MM.1S (cell line): Measurements from ENCODE around the gene SSNA1.
"Not testable (repeated sequence)": the region's sequence is repeated elsewhere in the genome, so short reads cannot be mapped to it uniquely, and the experiment has no call there.

Experiments used
- DNase-seq: peaks from one replicate; pipeline ENCODE4 v3.0.0-alpha.2; 2015
- H2AFZ ChIP-seq: fragments of 300-600 bp; sonication (generic); 2 replicates; pipeline ENCODE4 v1.6.0; 2016; ENCODE audit warnings: antibody characterized with exemption, low read length
- H3F3A ChIP-seq: fragments of 300-600 bp; sonication (generic); 2 replicates; pipeline ENCODE4 v1.6.1; 2016; ENCODE audit warnings: mild to moderate bottlenecking, antibody characterized with exemption, low read length, moderate library complexity, mixed read lengths; ENCODE audit not compliant: insufficient read depth
- H3K27ac ChIP-seq: fragments of 300-600 bp; sonication (generic); 2 replicates; pipeline ENCODE4 v1.5.1; 2016; ENCODE audit warnings: mild to moderate bottlenecking, low read length
- H3K27me3 ChIP-seq: fragments of 300-600 bp; sonication (generic); replicated peaks from 2 replicates; pipeline ENCODE4 v1.6.0; 2016; ENCODE audit warnings: low read length; ENCODE audit not compliant: insufficient read depth
- H3K36me3 ChIP-seq: fragments of 300-600 bp; sonication (generic); replicated peaks from 2 replicates; pipeline ENCODE4 v1.6.1; 2016; ENCODE audit warnings: mild to moderate bottlenecking, low read length, mixed read lengths; ENCODE audit not compliant: insufficient read depth
- H3K4me1 ChIP-seq: fragments of 300-600 bp; sonication (generic); 2 replicates; pipeline ENCODE4 v1.6.1; 2016; ENCODE audit warnings: low read length, mixed read lengths
- H3K4me2 ChIP-seq: fragments of 300-600 bp; sonication (generic); 2 replicates; pipeline ENCODE4 v1.6.0; 2016; ENCODE audit warnings: low read depth, low read length
- H3K4me3 ChIP-seq: fragments of 300-600 bp; sonication (generic); 2 replicates; pipeline ENCODE4 v1.5.1; 2016; ENCODE audit warnings: low read length, mixed read lengths
- H3K79me2 ChIP-seq: fragments of 300-600 bp; sonication (generic); 2 replicates; pipeline ENCODE4 v1.6.1; 2016; ENCODE audit warnings: mixed run types, low read length, mixed read lengths
- H3K9ac ChIP-seq: fragments of 300-600 bp; sonication (generic); 2 replicates; pipeline ENCODE4 v1.6.1; 2016; ENCODE audit warnings: low read length, mixed read lengths
- H3K9me2 ChIP-seq: fragments of 300-600 bp; sonication (generic); replicated peaks from 2 replicates; pipeline ENCODE4 v1.6.1; 2016; ENCODE audit warnings: mild to moderate bottlenecking, low read length, mixed read lengths; ENCODE audit not compliant: insufficient read depth
- H3K9me3 ChIP-seq: fragments of 300-600 bp; sonication (generic); replicated peaks from 2 replicates; pipeline ENCODE4 v1.6.1; 2016; ENCODE audit warnings: mild to moderate bottlenecking, low read length, mixed read lengths; ENCODE audit not compliant: insufficient read depth
- H4K20me1 ChIP-seq: fragments of 300-600 bp; sonication (generic); 2 replicates; pipeline ENCODE4 v1.6.1; 2016; ENCODE audit warnings: mild to moderate bottlenecking, low read length, moderate library complexity, mixed read lengths; ENCODE audit not compliant: insufficient read depth
- CTCF ChIP-seq: fragments of 300-600 bp; sonication (generic); IDR thresholded peaks from 2 replicates; pipeline ENCODE4 v1.5.1; 2016; ENCODE audit warnings: antibody characterized with exemption, low read length, mixed read lengths
- EZH2 ChIP-seq: fragments of 300-600 bp; sonication (generic); optimal IDR thresholded peaks from 2 replicates; pipeline ENCODE3; 2017; ENCODE audit warnings: low read depth, mild to moderate bottlenecking, antibody characterized with exemption, low read length, mixed read lengths
- EZH2phosphoT487 ChIP-seq: fragments of 300-600 bp; sonication (generic); IDR thresholded peaks from 2 replicates; pipeline ENCODE4 v1.6.1; 2018; ENCODE audit warnings: antibody characterized with exemption, low read length

Gene SSNA1

GRCh38 chr9:137236238-137236935 lies 47.9 kb downstream of the SSNA1 start:
- Histone ChIP-seq H3K9me3 (no peaks in the 10 kb centered on the region), H3K4me1 (peaks cover 9% of the 10 kb centered on the region; the same call in 1 of the 2 replicates), H4K20me1 (no peaks in the 10 kb centered on the region), H3K9me2 (no peaks in the 10 kb centered on the region), H3K36me3 (no peaks in the 10 kb centered on the region), H3K9ac (no peak overlapping the region; the same call in 1 of the 2 replicates), H3K79me2 (peaks cover 14% of the 10 kb centered on the region), H3F3A (peaks cover 9% of the 10 kb centered on the region; the same call in 1 of the 2 replicates), H3K4me3 (no peak overlapping the region; the same call in 1 of the 2 replicates), H2AFZ (no peak overlapping the region), H3K4me2 (peak overlapping the region; percentile 68), H3K27me3 (peaks cover 43% of the 10 kb centered on the region), H3K27ac (no peak overlapping the region)
- peak; percentile 83 for DNase-seq
- TF ChIP-seq EZH2phosphoT487 (no peak), EZH2 (no peak), CTCF (peak; percentile 98)

- DNase-seq: no peak
- Histone ChIP-seq H3K79me2 (peaks cover 18% of the 10 kb centered on the region), H3K9ac (no peak overlapping the region; the same call in 1 of the 2 replicates), H4K20me1 (peaks cover 2% of the 10 kb centered on the region), H2AFZ (no peak overlapping the region), H3K36me3 (no peaks in the 10 kb centered on the region; the same call in 1 of the 2 replicates), H3K4me3 (no peak overlapping the region; the same call in 1 of the 2 replicates), H3K4me1 (peaks cover 9% of the 10 kb centered on the region; the same call in 1 of the 2 replicates), H3K4me2 (peak overlapping the region; percentile 68), H3K9me2 (no peaks in the 10 kb centered on the region), H3K27ac (no peak overlapping the region), H3K9me3 (no peaks in the 10 kb centered on the region), H3F3A (peaks cover 9% of the 10 kb centered on the region; the same call in 1 of the 2 replicates), H3K27me3 (peaks cover 37% of the 10 kb centered on the region)
- TF ChIP-seq EZH2phosphoT487: no peak
- TF ChIP-seq CTCF: no peak
- TF ChIP-seq EZH2: no peak
Measured at GRCh38 chr9:137236936-137237421, 48.5 kb downstream of the SSNA1 start.

DNA sequence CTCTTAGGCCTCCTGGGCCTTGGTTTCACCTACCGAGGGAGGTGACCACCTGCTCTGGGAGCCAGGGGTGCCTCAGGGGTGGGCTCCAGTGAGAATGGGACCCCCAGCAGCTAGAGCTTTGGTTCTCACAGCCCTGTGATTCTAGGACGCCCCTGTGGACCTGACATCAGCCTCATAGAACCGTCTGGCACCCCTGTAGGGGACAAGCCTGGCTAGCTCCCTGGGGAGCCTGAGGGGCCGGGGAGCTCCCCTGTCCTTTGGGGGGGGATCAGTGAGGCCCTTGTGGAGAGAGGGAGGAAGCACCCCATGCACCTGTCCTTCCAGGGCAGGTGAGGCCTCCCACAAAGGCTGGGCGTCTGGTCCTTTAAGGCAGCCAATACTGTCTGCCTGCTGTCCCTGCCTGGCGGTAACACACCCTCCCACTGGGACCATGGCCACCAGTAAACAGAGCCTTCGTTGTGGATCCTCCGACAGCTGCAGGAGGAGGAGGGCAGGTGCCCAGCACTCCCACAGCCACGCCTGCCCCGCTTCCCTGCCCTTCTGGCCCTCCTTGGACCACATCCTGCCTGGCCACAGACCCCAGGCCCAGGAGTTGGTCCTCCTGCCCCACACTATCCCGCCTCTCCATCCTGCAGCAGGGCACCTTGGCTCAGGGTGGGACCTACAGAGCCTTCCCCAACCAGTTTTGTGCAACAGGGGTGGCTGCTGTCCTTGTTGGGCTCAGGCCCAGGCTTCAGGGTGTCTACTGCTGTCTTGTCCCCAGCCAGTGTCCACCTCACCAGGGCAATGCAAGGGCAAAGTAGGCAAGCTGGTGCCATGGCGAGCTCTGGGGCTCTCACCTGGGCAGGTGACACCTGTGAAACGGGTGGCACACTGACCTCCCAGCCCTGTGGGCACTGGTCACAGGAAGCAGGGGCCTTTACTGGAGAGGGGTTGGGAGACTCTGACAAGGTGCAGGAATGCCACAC lies 49.6 kb downstream of the SSNA1 start:
- Histone ChIP-seq H3K36me3 (no peaks in the 10 kb centered on the region; the same call in 1 of the 2 replicates), H3F3A (peaks cover 17% of the 10 kb centered on the region; the same call in 1 of the 2 replicates), H3K79me2 (peaks cover 29% of the 10 kb centered on the region), H3K4me2 (no peak overlapping the region), H3K9me3 (no peaks in the 10 kb centered on the region), H3K27ac (no peak overlapping the region), H2AFZ (no peak overlapping the region), H3K9ac (no peak overlapping the region), H3K9me2 (no peaks in the 10 kb centered on the region), H3K4me1 (peaks cover 19% of the 10 kb centered on the region; the same call in 1 of the 2 replicates), H3K4me3 (no peak overlapping the region), H4K20me1 (peaks cover 12% of the 10 kb centered on the region), H3K27me3 (peaks cover 27% of the 10 kb centered on the region)
- no peak for TF ChIP-seq EZH2
- TF ChIP-seq EZH2phosphoT487: no peak
- TF ChIP-seq CTCF: no peak
- DNase-seq: no peak

DNA sequence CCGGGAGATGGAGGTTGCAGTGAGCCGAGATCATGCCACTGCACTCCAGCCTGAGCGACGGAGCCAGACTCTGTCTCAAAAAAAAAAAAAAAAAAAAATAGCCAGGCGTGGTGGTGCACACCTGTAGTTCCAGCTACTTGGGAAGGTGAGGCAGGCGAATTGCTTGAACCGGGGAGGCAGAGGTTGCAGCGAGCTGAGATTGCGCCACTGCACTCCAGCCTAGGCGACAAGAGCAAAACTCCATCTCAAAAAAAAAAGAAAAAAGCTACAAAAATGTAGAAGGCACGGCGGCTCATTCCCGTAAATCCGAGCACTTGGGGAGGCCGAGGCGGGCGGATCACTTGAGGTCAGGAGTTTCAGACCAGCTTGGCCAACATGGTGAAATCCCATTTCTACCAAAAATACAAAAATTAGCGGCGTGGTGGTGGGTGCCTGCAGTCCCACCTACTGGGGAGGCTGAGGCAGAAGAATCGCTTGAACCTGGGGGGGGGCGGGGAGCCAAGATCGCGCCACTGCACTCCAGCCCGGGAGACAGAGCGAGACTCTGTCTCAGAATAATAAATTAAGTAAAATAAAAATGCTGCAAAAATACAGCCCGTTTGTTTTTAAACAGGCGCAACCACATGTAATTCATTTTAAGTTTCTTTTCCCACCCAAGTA lies 51.2 kb downstream of the SSNA1 start:
- not testable (repeated sequence) for H3K9me3 ChIP-seq, H3K36me3 ChIP-seq, H3K9me2 ChIP-seq, DNase-seq
- Histone ChIP-seq H3F3A (peaks cover 28% of the 10 kb centered on the region; the same call in 1 of the 2 replicates), H4K20me1 (peaks cover 16% of the 10 kb centered on the region), H3K4me1 (peaks cover 19% of the 10 kb centered on the region; the same call in 1 of the 2 replicates), H3K79me2 (peaks cover 31% of the 10 kb centered on the region), H3K9ac (peak overlapping the region; percentile 83), H2AFZ (peak overlapping the region; percentile 86), H3K4me2 (peak overlapping the region; percentile 83), H3K27me3 (peaks cover 15% of the 10 kb centered on the region), H3K27ac (peak overlapping the region; percentile 92; the same call in 1 of the 2 replicates), H3K4me3 (peak overlapping the region; percentile 93)
